SU-DHL-6 (cell line): Measurements from ENCODE around the gene LRCH1.
"Not testable (repeated sequence)": the region's sequence is repeated elsewhere in the genome, so short reads cannot be mapped to it uniquely, and the experiment has no call there.

Experiments used
- H2AFZ ChIP-seq: fragments of 200-600 bp; sonication (generic); 2 replicates; pipeline ENCODE4 v1.6.1; 2014; ENCODE audit warnings: low read depth, mild to moderate bottlenecking, moderate library complexity, mixed read lengths, antibody characterized with exemption, low read length; ENCODE audit not compliant: severe bottlenecking
- H3F3A ChIP-seq: fragments of 200-600 bp; shearing (Covaris generic); 2 replicates; pipeline ENCODE4 v1.6.0; 2016; ENCODE audit warnings: antibody characterized with exemption, mild to moderate bottlenecking; ENCODE audit not compliant: insufficient read depth
- H3K27ac ChIP-seq: fragments of 200-600 bp; sonication (generic); 2 replicates; pipeline ENCODE4 v1.5.1; 2016; ENCODE audit warnings: low read depth, mild to moderate bottlenecking, low read length, moderate library complexity, mixed read lengths
- H3K27me3 ChIP-seq: fragments of 200-600 bp; sonication (generic), shearing (Covaris generic); 2 replicates; pipeline ENCODE4 v1.6.0; 2014; ENCODE audit warnings: mild to moderate bottlenecking, low read length
- H3K36me3 ChIP-seq: fragments of 200-600 bp; sonication (generic); 2 replicates; pipeline ENCODE4 v1.6.1; 2014; ENCODE audit warnings: mild to moderate bottlenecking, low read length, mixed read lengths
- H3K4me2 ChIP-seq: fragments of 300-600, 200-600 bp; shearing (Covaris generic), sonication (generic); 2 replicates; pipeline ENCODE4 v1.6.0; 2014; ENCODE audit warnings: low read length, low read depth, mild to moderate bottlenecking; ENCODE audit not compliant: poor library complexity, severe bottlenecking
- H3K4me3 ChIP-seq: fragments of 200-600 bp; sonication (generic); 2 replicates; pipeline ENCODE4 v1.5.1; 2014; ENCODE audit warnings: antibody characterized with exemption, low read length, mild to moderate bottlenecking, mixed read lengths; ENCODE audit not compliant: insufficient read depth, poor library complexity, severe bottlenecking
- H3K79me2 ChIP-seq: fragments of 200-600 bp; sonication (generic); 2 replicates; pipeline ENCODE4 v1.6.1; 2014; ENCODE audit warnings: mild to moderate bottlenecking, low read length, moderate library complexity; ENCODE audit not compliant: insufficient read depth
- H3K9ac ChIP-seq: fragments of 200-600 bp; sonication (generic); 2 replicates; pipeline ENCODE4 v1.7.0; 2014; ENCODE audit warnings: mild to moderate bottlenecking, low read length
- H3K9me2 ChIP-seq: fragments of 200-600 bp; sonication (generic); replicated peaks from 2 replicates; pipeline ENCODE4 v1.6.1; 2014; ENCODE audit warnings: low read length; ENCODE audit not compliant: insufficient read depth
- H3K9me3 ChIP-seq: fragments of 200-600 bp; sonication (generic); 2 replicates; pipeline ENCODE4 v1.6.1; 2014; ENCODE audit warnings: low read length, mixed read lengths; ENCODE audit not compliant: insufficient read depth
- H4K20me1 ChIP-seq: fragments of 200-600 bp; sonication (generic); 2 replicates; pipeline ENCODE4 v1.6.1; 2014; ENCODE audit warnings: low read depth, mild to moderate bottlenecking, antibody characterized with exemption, low read length, moderate library complexity, mixed read lengths
- EZH2phosphoT487 ChIP-seq: fragments of 200-600 bp; sonication (generic), shearing (Covaris generic); conservative IDR thresholded peaks from 2 replicates; pipeline ENCODE4 v1.6.1; 2018; ENCODE audit warnings: mild to moderate bottlenecking, antibody characterized with exemption, low read length, moderate library complexity, mixed read lengths
- TF ChIP-seq, protein P1 (sequence below): fragments of 200-600 bp; sonication (generic); IDR thresholded peaks from one replicate; pipeline ENCODE4 v1.5.1; 2017; ENCODE audit warnings: antibody characterized with exemption, mild to moderate bottlenecking, low read length, moderate library complexity; ENCODE audit not compliant: insufficient read depth, poor library complexity, severe bottlenecking

Gene LRCH1

GRCh38 chr13:46753917-46754316 lies 200.9 kb downstream of the LRCH1 start:
- Histone ChIP-seq H3K4me3 (no peak overlapping the region), H3K79me2 (no peaks in the 10 kb centered on the region), H3K27me3 (no peaks in the 10 kb centered on the region), H3K9me2 (no peaks in the 10 kb centered on the region), H3K9ac (no peak overlapping the region), H4K20me1 (no peaks in the 10 kb centered on the region), H3K36me3 (no peaks in the 10 kb centered on the region), H3K9me3 (no peaks in the 10 kb centered on the region), H3K27ac (no peak overlapping the region), H3F3A (no peaks in the 10 kb centered on the region; the same call in 1 of the 2 replicates), H2AFZ (no peak overlapping the region), H3K4me2 (no peak overlapping the region)
- TF ChIP-seq, protein P1, sequence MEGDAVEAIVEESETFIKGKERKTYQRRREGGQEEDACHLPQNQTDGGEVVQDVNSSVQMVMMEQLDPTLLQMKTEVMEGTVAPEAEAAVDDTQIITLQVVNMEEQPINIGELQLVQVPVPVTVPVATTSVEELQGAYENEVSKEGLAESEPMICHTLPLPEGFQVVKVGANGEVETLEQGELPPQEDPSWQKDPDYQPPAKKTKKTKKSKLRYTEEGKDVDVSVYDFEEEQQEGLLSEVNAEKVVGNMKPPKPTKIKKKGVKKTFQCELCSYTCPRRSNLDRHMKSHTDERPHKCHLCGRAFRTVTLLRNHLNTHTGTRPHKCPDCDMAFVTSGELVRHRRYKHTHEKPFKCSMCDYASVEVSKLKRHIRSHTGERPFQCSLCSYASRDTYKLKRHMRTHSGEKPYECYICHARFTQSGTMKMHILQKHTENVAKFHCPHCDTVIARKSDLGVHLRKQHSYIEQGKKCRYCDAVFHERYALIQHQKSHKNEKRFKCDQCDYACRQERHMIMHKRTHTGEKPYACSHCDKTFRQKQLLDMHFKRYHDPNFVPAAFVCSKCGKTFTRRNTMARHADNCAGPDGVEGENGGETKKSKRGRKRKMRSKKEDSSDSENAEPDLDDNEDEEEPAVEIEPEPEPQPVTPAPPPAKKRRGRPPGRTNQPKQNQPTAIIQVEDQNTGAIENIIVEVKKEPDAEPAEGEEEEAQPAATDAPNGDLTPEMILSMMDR: no peak
- no peak for TF ChIP-seq EZH2phosphoT487

DNA sequence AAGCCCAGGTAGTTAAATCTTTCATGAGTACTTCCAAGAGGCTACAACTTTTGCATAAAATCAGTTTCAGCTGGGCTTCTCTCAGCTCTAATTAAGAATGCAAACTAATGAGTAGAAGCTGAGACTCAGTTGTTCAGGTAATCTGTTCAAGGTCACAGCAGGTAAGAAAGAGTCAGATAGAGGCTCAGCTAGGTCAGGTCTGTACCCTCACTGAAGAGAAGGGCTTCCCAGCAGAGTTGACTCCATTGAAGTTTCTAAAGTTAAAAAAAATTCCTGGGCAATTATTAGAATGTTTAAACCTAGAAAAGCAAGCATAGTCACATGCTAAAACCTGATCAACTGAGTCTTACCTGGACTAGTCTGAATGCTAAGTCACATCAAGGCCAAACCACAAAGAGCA lies 201.8 kb downstream of the LRCH1 start:
- no peaks in the 10 kb centered on the region for H3K27me3 ChIP-seq
- no peaks in the 10 kb centered on the region for H4K20me1 ChIP-seq
- H3K9ac ChIP-seq: no peak overlapping the region
- H3K9me3 ChIP-seq: no peaks in the 10 kb centered on the region
- H3K36me3 ChIP-seq: no peaks in the 10 kb centered on the region
- H3K27ac ChIP-seq: no peak overlapping the region
- H3K4me2 ChIP-seq: no peak overlapping the region
- TF ChIP-seq, protein P1: no peak
- no peak for TF ChIP-seq EZH2phosphoT487
- H2AFZ ChIP-seq: no peak overlapping the region
- no peaks in the 10 kb centered on the region; the same call in 1 of the 2 replicates for H3F3A ChIP-seq
- no peaks in the 10 kb centered on the region for H3K9me2 ChIP-seq
- H3K79me2 ChIP-seq: no peaks in the 10 kb centered on the region
- H3K4me3 ChIP-seq: no peak overlapping the region

- H4K20me1 ChIP-seq: not testable (repeated sequence)
These were observed 202.5 kb downstream of the LRCH1 start for GRCh38 chr13:46755508-46755907.

GRCh38 chr13:46756977-46757376 lies 204.0 kb downstream of the LRCH1 start:
- TF ChIP-seq EZH2phosphoT487: no peak
- TF ChIP-seq, protein P1: no peak
- H3K4me3 ChIP-seq: no peak overlapping the region
- H3K4me2 ChIP-seq: no peak overlapping the region
- H3K36me3 ChIP-seq: no peaks in the 10 kb centered on the region
- no peaks in the 10 kb centered on the region for H4K20me1 ChIP-seq
- no peaks in the 10 kb centered on the region for H3K27me3 ChIP-seq
- H3K9me2 ChIP-seq: no peaks in the 10 kb centered on the region
- H3F3A ChIP-seq: no peaks in the 10 kb centered on the region
- no peaks in the 10 kb centered on the region for H3K9me3 ChIP-seq
- H3K27ac ChIP-seq: no peak overlapping the region
- no peak overlapping the region for H2AFZ ChIP-seq
- H3K9ac ChIP-seq: no peak overlapping the region
- H3K79me2 ChIP-seq: no peaks in the 10 kb centered on the region

More at GRCh38 chr13:46755508-46755907, 202.5 kb downstream of the LRCH1 start:
- not testable (repeated sequence) for H3K36me3 ChIP-seq, H3K79me2 ChIP-seq, H3K4me3 ChIP-seq, H3K9me3 ChIP-seq, H3K27ac ChIP-seq, H3K9me2 ChIP-seq, H2AFZ ChIP-seq, H3K4me2 ChIP-seq, H3K9ac ChIP-seq, H3F3A ChIP-seq, H3K27me3 ChIP-seq
